ENCODE results near the gene KRTAP3-2.

The KRTAP3-2 gene

GRCh38 chr17:41029633-41030245 lies 30.0 kb upstream of the KRTAP3-2 start, which contains the start of gene KRTAP1-4:
KRTAP1-4 (minus strand) TSS chr17:41030195; CDS start chr17:41030078, 117 bp downstream.
- DNase-seq (ENCODE audit: low read depth): no peak
- H3K4me3 ChIP-seq (ENCODE audit: low read depth, low read length): no peak within 1 kb of the TSS
- TF ChIP-seq CTCF (IDR thresholded peaks at IDR 0.05; ENCODE audit: insufficient read depth, low read depth, low read length, missing control alignments): no peak

- TF ChIP-seq CTCF (IDR thresholded peaks at IDR 0.05; ENCODE audit: insufficient read depth, low read depth, low read length, missing control alignments): no peak
- no peak for DNase-seq (ENCODE audit: low read depth)
- H3K4me3 ChIP-seq (ENCODE audit: low read depth, low read length): no peak within 1 kb of the TSS
Measured at GRCh38 chr17:41026715-41027471, 27.2 kb upstream of the KRTAP3-2 start, which contains the start of gene KRTAP1-5. KRTAP1-5 (minus strand) TSS chr17:41027208; CDS start chr17:41027155, 53 bp downstream.

GRCh38 chr17:41024697-41025096 lies 25.0 kb upstream of the KRTAP3-2 start:
- TF ChIP-seq CTCF (IDR thresholded peaks at IDR 0.05; ENCODE audit: insufficient read depth, low read depth, low read length, missing control alignments): no peak

GRCh38 chr17:41020336-41020735 lies 20.6 kb upstream of the KRTAP3-2 start:
- no peak overlapping the region for H3K4me3 ChIP-seq (ENCODE audit: low read depth, low read length)
- DNase-seq (ENCODE audit: low read depth): no peak
- no peak for TF ChIP-seq CTCF (IDR thresholded peaks at IDR 0.05; ENCODE audit: insufficient read depth, low read depth, low read length, missing control alignments)

More at GRCh38 chr17:41024697-41025096, 25.0 kb upstream of the KRTAP3-2 start:
- H3K4me3 ChIP-seq (ENCODE audit: low read depth, low read length): no peak overlapping the region
- DNase-seq (ENCODE audit: low read depth): no peak

GRCh38 chr17:41019415-41019814 lies 19.7 kb upstream of the KRTAP3-2 start:
- no peak for TF ChIP-seq CTCF (IDR thresholded peaks at IDR 0.05; ENCODE audit: insufficient read depth, low read depth, low read length, missing control alignments)
- DNase-seq (ENCODE audit: low read depth): no peak
- no peak overlapping the region for H3K4me3 ChIP-seq (ENCODE audit: low read depth, low read length)

- TF ChIP-seq CTCF (IDR thresholded peaks at IDR 0.05; ENCODE audit: insufficient read depth, low read depth, low read length, missing control alignments): no peak
- DNase-seq (ENCODE audit: low read depth): no peak
- H3K4me3 ChIP-seq (ENCODE audit: low read depth, low read length): no peak overlapping the region
Measured at GRCh38 chr17:41018541-41018940, 18.8 kb upstream of the KRTAP3-2 start.

Measured in GM12865 (cell line).